ENCODE measurements around the gene PI4KA.
A peak's percentile ranks its signal among the peaks of the same experiment; 100 is the strongest.
"Not testable (repeated sequence)": the region's sequence is repeated elsewhere in the genome, so short reads cannot be mapped to it uniquely, and the experiment has no call there.

The PI4KA gene

GRCh38 chr22:20724676-20725454, 133.7 kb downstream of the PI4KA start:
- DNase-seq (ENCODE audit: low read depth), result no peak

- DNase-seq (ENCODE audit: low read depth), result no peak
Measured at GRCh38 chr22:20721409-20722218, 137.0 kb downstream of the PI4KA start.

GRCh38 chr22:20720692-20721408, 137.8 kb downstream of the PI4KA start:
- no peak for DNase-seq (ENCODE audit: low read depth)

- DNase-seq (ENCODE audit: low read depth), result not testable (repeated sequence)
Measured at GRCh38 chr22:20718727-20719126, 139.9 kb downstream of the PI4KA start.

GRCh38 chr22:20717981-20718380, 140.6 kb downstream of the PI4KA start:
- not testable (repeated sequence) for DNase-seq (ENCODE audit: low read depth)

GRCh38 chr22:20717213-20717866, 141.3 kb downstream of the PI4KA start:
- DNase-seq (ENCODE audit: low read depth), result not testable (repeated sequence)

- DNase-seq (ENCODE audit: low read depth), result not testable (repeated sequence)
Measured at GRCh38 chr22:20713116-20713515, 145.5 kb downstream of the PI4KA start.

- not testable (repeated sequence) for DNase-seq (ENCODE audit: low read depth)
Measured at GRCh38 chr22:20709966-20710365, 148.6 kb downstream of the PI4KA start.

- not testable (repeated sequence) for DNase-seq (ENCODE audit: low read depth)
Measured at GRCh38 chr22:20707549-20708118, 151.0 kb downstream of the PI4KA start.

- not testable (repeated sequence) for DNase-seq (ENCODE audit: low read depth)
Measured at GRCh38 chr22:20703816-20704609, 154.6 kb downstream of the PI4KA start.

- DNase-seq (ENCODE audit: low read depth), result not testable (repeated sequence)
Measured at GRCh38 chr22:20703414-20703806, 155.2 kb downstream of the PI4KA start.

GRCh38 chr22:20702546-20703413, 155.8 kb downstream of the PI4KA start:
- peak; percentile 97 for DNase-seq (ENCODE audit: low read depth)

- not testable (repeated sequence) for DNase-seq (ENCODE audit: low read depth)
Measured at GRCh38 chr22:20702175-20702545, 156.5 kb downstream of the PI4KA start.

- DNase-seq (ENCODE audit: low read depth), result not testable (repeated sequence)
Measured at GRCh38 chr22:20701680-20702136, 156.9 kb downstream of the PI4KA start.

GRCh38 chr22:20700347-20700746, 158.3 kb downstream of the PI4KA start:
- not testable (repeated sequence) for DNase-seq (ENCODE audit: low read depth)

- DNase-seq (ENCODE audit: low read depth), result not testable (repeated sequence)
Measured at GRCh38 chr22:20699856-20700255, 158.8 kb downstream of the PI4KA start.

GRCh38 chr22:20697481-20698113, 161.0 kb downstream of the PI4KA start:
- peak; percentile 53 for DNase-seq (ENCODE audit: low read depth)

GRCh38 chr22:20696056-20696455, 162.6 kb downstream of the PI4KA start:
- DNase-seq (ENCODE audit: low read depth), result not testable (repeated sequence)

- DNase-seq (ENCODE audit: low read depth), result not testable (repeated sequence)
Measured at GRCh38 chr22:20695205-20695604, 163.4 kb downstream of the PI4KA start.
